Mucosa of stomach (tissue), 1 donor: Measurements from ENCODE around the gene MAD1L1.

Source experiments
- H3K27me3 ChIP-seq: one replicate; pipeline ENCODE4 v1.7.0; 2013; ENCODE audit warnings: mild to moderate bottlenecking, low read length; ENCODE audit not compliant: control insufficient read depth, insufficient read depth
- H3K36me3 ChIP-seq: one replicate; pipeline ENCODE4 v1.7.0; 2013; ENCODE audit warnings: low read length; ENCODE audit not compliant: control insufficient read depth, insufficient read depth
- H3K4me1 ChIP-seq: one replicate; pipeline ENCODE4 v1.7.0; 2013; ENCODE audit warnings: mild to moderate bottlenecking, low read length; ENCODE audit not compliant: control insufficient read depth, insufficient read depth
- H3K4me3 ChIP-seq: one replicate; pipeline ENCODE4 v1.7.0; 2013; ENCODE audit warnings: low read length
- H3K9ac ChIP-seq: one replicate; pipeline ENCODE4 v1.7.0; 2013; ENCODE audit warnings: mild to moderate bottlenecking, low read length, moderate library complexity
- H3K9me3 ChIP-seq: one replicate; pipeline ENCODE4 v1.7.0; 2013; ENCODE audit warnings: mild to moderate bottlenecking, low read length, moderate library complexity; ENCODE audit not compliant: control insufficient read depth
- donor health status: Pancreatic carcinoma.

Gene MAD1L1

GRCh38 chr7:2015251-2015871 is 217.4 kb downstream of the MAD1L1 start:
- Histone ChIP-seq H3K27me3 (no peaks in the 10 kb centered on the region), H3K9ac (no peak overlapping the region), H3K36me3 (no peaks in the 10 kb centered on the region), H3K4me3 (no peak overlapping the region), H3K4me1 (no peaks in the 10 kb centered on the region), H3K9me3 (no peaks in the 10 kb centered on the region)

GRCh38 chr7:2014391-2015241 is 218.1 kb downstream of the MAD1L1 start:
- Histone ChIP-seq H3K9me3 (no peaks in the 10 kb centered on the region), H3K9ac (no peak overlapping the region), H3K27me3 (no peaks in the 10 kb centered on the region), H3K4me3 (no peak overlapping the region), H3K4me1 (no peaks in the 10 kb centered on the region), H3K36me3 (no peaks in the 10 kb centered on the region)

GRCh38 chr7:2013381-2014311 is 219.1 kb downstream of the MAD1L1 start:
- Histone ChIP-seq H3K4me1 (no peaks in the 10 kb centered on the region), H3K27me3 (no peaks in the 10 kb centered on the region), H3K36me3 (no peaks in the 10 kb centered on the region), H3K4me3 (no peak overlapping the region), H3K9me3 (no peaks in the 10 kb centered on the region), H3K9ac (no peak overlapping the region)

GRCh38 chr7:2012981-2013380 is 219.8 kb downstream of the MAD1L1 start:
- H3K9me3 ChIP-seq, result no peaks in the 10 kb centered on the region
- no peak overlapping the region for H3K9ac ChIP-seq
- no peaks in the 10 kb centered on the region for H3K4me1 ChIP-seq
- no peaks in the 10 kb centered on the region for H3K36me3 ChIP-seq
- H3K27me3 ChIP-seq, result no peaks in the 10 kb centered on the region
- H3K4me3 ChIP-seq, result no peak overlapping the region

GRCh38 chr7:2012044-2012900 is 220.5 kb downstream of the MAD1L1 start:
- no peaks in the 10 kb centered on the region for H3K9me3 ChIP-seq
- H3K4me3 ChIP-seq, result no peak overlapping the region
- H3K9ac ChIP-seq, result no peak overlapping the region
- no peaks in the 10 kb centered on the region for H3K27me3 ChIP-seq
- no peaks in the 10 kb centered on the region for H3K4me1 ChIP-seq
- no peaks in the 10 kb centered on the region for H3K36me3 ChIP-seq

GRCh38 chr7:2011266-2012043 is 221.3 kb downstream of the MAD1L1 start:
- Histone ChIP-seq H3K4me1 (no peaks in the 10 kb centered on the region), H3K9ac (no peak overlapping the region), H3K9me3 (no peaks in the 10 kb centered on the region), H3K36me3 (no peaks in the 10 kb centered on the region), H3K4me3 (no peak overlapping the region), H3K27me3 (no peaks in the 10 kb centered on the region)

GRCh38 chr7:2010551-2011265 is 222.0 kb downstream of the MAD1L1 start:
- Histone ChIP-seq H3K9ac (no peak overlapping the region), H3K4me3 (no peak overlapping the region), H3K36me3 (no peaks in the 10 kb centered on the region), H3K4me1 (no peaks in the 10 kb centered on the region), H3K27me3 (no peaks in the 10 kb centered on the region), H3K9me3 (no peaks in the 10 kb centered on the region)

GRCh38 chr7:2010101-2010500 is 222.6 kb downstream of the MAD1L1 start:
- Histone ChIP-seq H3K9ac (no peak overlapping the region), H3K36me3 (no peaks in the 10 kb centered on the region)

GRCh38 chr7:2009541-2010001 is 223.2 kb downstream of the MAD1L1 start:
- H3K27me3 ChIP-seq, result no peaks in the 10 kb centered on the region
- no peaks in the 10 kb centered on the region for H3K9me3 ChIP-seq
- no peaks in the 10 kb centered on the region for H3K36me3 ChIP-seq
- no peak overlapping the region for H3K4me3 ChIP-seq
- no peaks in the 10 kb centered on the region for H3K4me1 ChIP-seq
- H3K9ac ChIP-seq, result no peak overlapping the region

More at GRCh38 chr7:2010101-2010500, 222.6 kb downstream of the MAD1L1 start:
- Histone ChIP-seq H3K4me1 (no peaks in the 10 kb centered on the region), H3K4me3 (no peak overlapping the region), H3K27me3 (no peaks in the 10 kb centered on the region), H3K9me3 (no peaks in the 10 kb centered on the region)

- no peak overlapping the region for H3K4me3 ChIP-seq
- no peak overlapping the region for H3K9ac ChIP-seq
- H3K9me3 ChIP-seq, result no peaks in the 10 kb centered on the region
- H3K4me1 ChIP-seq, result no peaks in the 10 kb centered on the region
- no peaks in the 10 kb centered on the region for H3K36me3 ChIP-seq
- H3K27me3 ChIP-seq, result no peaks in the 10 kb centered on the region
Observed at GRCh38 chr7:2008936-2009540, 223.7 kb downstream of the MAD1L1 start.
